Glutamatergic neuron (in vitro differentiated cells): Measurements from ENCODE around the gene ZAR1L. TPM values are rescaled to one million over a fixed set of nuclear protein-coding genes. Genes with fewer than 3 reads are reported as not detected.

Source experiments
- DNase-seq: peaks from one replicate; pipeline ENCODE4 v3.0.0; 2022
- H3K27ac Mint-ChIP-seq: one replicate; pipeline ENCODE4 v1.8.0; 2020; ENCODE audit warnings: mild to moderate bottlenecking, mixed read lengths, inconsistent platforms; ENCODE audit not compliant: unreplicated experiment
- H3K27me3 Mint-ChIP-seq: one replicate; pipeline ENCODE4 v1.8.0; 2020; ENCODE audit warnings: mild to moderate bottlenecking, moderate library complexity, mixed read lengths, inconsistent platforms; ENCODE audit not compliant: unreplicated experiment
- H3K36me3 Mint-ChIP-seq: one replicate; pipeline ENCODE4 v1.8.0; 2020; ENCODE audit warnings: mild to moderate bottlenecking, mixed read lengths, inconsistent platforms; ENCODE audit not compliant: unreplicated experiment
- H3K4me1 Mint-ChIP-seq: one replicate; pipeline ENCODE4 v1.8.0; 2020; ENCODE audit warnings: mild to moderate bottlenecking, low read depth, mixed read lengths, inconsistent platforms; ENCODE audit not compliant: unreplicated experiment
- H3K4me3 Mint-ChIP-seq: one replicate; pipeline ENCODE4 v1.8.0; 2020; ENCODE audit warnings: mild to moderate bottlenecking, mixed read lengths, inconsistent platforms; ENCODE audit not compliant: unreplicated experiment
- H3K9me3 Mint-ChIP-seq: one replicate; pipeline ENCODE4 v1.8.0; 2020; ENCODE audit warnings: mild to moderate bottlenecking, moderate library complexity, mixed read lengths, inconsistent platforms; ENCODE audit not compliant: unreplicated experiment
- CTCF ChIP-seq: fragments of 200-600 bp; sonication (generic); IDR thresholded peaks from one replicate; pipeline ENCODE4 v1.5.0; 2021; ENCODE audit not compliant: partially characterized antibody, unreplicated experiment
- total RNA-seq: library from RNA; stranded (reverse); fragmentation: NEBNext Ultra II Directional; extraction: Animal tissue kit (Norgen Biotek cat#: 25700); gene quantifications from one replicate; pipeline ENCODE4 v1.2.1, GENCODE V29; 2021; ENCODE audit not compliant: unreplicated experiment

The ZAR1L gene
- total RNA-seq, 1 donor from 2014 or later = not detected

DNA sequence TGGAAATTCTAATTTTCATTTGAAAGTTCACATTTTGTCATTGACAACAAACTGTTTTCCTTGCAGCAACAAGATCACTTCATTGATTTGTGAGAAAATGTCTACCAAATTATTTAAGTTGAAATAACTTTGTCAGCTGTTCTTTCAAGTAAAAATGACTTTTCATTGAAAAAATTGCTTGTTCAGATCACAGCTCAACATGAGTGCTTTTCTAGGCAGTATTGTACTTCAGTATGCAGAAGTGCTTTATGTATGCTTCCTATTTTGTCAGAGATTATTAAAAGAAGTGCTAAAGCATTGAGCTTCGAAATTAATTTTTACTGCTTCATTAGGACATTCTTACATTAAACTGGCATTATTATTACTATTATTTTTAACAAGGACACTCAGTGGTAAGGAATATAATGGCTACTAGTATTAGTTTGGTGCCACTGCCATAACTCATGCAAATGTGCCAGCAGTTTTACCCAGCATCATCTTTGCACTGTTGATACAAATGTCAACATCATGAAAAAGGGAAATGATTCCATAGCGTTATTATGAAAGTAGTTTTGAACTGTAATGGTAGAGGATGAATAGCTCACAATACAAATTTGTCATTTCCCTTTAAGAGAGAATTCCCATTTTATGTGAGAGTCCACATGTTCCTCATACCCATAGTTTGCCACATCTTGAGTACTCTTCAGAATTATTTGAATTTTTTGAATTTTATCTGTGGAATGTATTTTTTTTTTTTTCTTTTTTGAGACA lies 2.7 kb upstream of the ZAR1L start:
- no peak overlapping the region for H3K27ac Mint-ChIP-seq
- H3K9me3 Mint-ChIP-seq = peaks cover 2% of the 10 kb centered on the region
- H3K4me1 Mint-ChIP-seq = no peaks in the 10 kb centered on the region
- no peak for TF ChIP-seq CTCF
- H3K36me3 Mint-ChIP-seq = no peaks in the 10 kb centered on the region
- H3K27me3 Mint-ChIP-seq = no peaks in the 10 kb centered on the region
- H3K4me3 Mint-ChIP-seq = no peak overlapping the region
- DNase-seq = no peak

GRCh38 chr13:32316501-32316900 lies 1.3 kb upstream of the ZAR1L start:
- Mint-ChIP-seq H3K4me1 (no peaks in the 10 kb centered on the region), H3K27ac (no peak overlapping the region), H3K36me3 (no peaks in the 10 kb centered on the region), H3K9me3 (peaks cover 2% of the 10 kb centered on the region), H3K4me3 (peak overlapping the region; percentile 95), H3K27me3 (no peaks in the 10 kb centered on the region)
- no peak for DNase-seq
- TF ChIP-seq CTCF = no peak

DNA sequence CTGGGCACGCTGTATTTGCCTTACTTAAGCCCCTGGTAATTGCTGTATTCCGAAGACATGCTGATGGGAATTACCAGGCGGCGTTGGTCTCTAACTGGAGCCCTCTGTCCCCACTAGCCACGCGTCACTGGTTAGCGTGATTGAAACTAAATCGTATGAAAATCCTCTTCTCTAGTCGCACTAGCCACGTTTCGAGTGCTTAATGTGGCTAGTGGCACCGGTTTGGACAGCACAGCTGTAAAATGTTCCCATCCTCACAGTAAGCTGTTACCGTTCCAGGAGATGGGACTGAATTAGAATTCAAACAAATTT lies 821 bp upstream of the ZAR1L start:
- Mint-ChIP-seq H3K4me3 (peak overlapping the region; percentile 95), H3K4me1 (no peaks in the 10 kb centered on the region), H3K9me3 (peaks cover 2% of the 10 kb centered on the region), H3K27ac (peak overlapping the region; percentile 36), H3K36me3 (no peaks in the 10 kb centered on the region), H3K27me3 (no peaks in the 10 kb centered on the region)
- TF ChIP-seq CTCF = no peak
- DNase-seq = no peak

DNA sequence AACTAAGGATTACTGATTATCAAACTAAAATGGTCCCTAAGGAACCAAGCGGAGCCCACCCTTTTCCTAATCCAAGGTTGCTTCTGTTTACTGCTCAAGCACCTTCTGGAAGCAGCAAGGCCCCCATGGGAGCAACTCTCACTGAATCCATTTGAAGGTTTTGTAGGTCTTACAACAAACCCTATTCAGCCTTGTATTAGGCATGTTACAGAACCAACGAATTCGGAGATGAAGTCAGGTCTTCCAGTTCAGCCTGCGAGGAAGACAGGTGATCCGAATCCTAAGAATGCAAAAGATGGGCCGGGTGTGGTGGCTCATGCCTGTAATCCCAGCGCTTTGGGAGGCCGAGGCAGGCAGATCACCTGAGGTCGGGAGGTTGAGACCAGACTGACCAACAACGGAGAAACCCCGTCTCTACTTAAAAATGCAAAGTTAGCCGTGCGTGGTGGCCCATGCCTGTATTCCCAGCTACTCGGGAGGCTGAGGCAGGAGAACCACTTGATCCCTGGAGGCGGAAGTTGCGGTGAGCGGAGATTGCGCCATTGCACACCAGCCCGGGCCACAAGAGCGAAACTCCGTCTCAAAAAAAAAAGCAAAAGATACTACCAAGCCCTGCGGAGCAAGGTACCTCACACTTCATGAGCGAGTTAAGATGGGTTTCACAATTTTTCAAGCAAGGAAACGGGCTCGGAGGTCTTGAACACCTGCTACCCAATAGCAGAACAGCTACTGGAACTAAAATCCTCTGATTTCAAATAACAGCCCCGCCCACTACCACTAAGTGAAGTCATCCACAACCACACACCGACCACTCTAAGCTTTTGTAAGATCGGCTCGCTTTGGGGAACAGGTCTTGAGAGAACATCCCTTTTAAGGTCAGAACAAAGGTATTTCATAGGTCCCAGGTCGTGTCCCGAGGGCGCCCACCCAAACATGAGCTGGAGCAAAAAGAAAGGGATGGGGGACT lies 609 bp downstream of the ZAR1L start:
- TF ChIP-seq CTCF = no peak
- DNase-seq = no peak
- H3K36me3 Mint-ChIP-seq = no peaks in the 10 kb centered on the region
- H3K4me3 Mint-ChIP-seq = peak overlapping the region; percentile 95
- peak overlapping the region; percentile 94 for H3K27ac Mint-ChIP-seq
- H3K9me3 Mint-ChIP-seq = peaks cover 2% of the 10 kb centered on the region
- H3K27me3 Mint-ChIP-seq = no peaks in the 10 kb centered on the region
- no peaks in the 10 kb centered on the region for H3K4me1 Mint-ChIP-seq
